WI38 (cell line): ENCODE data around the gene SLC25A38.
"Not testable (repeated sequence)": the region's sequence is repeated elsewhere in the genome, so short reads cannot be mapped to it uniquely, and the experiment has no call there.

Experiments
- H3K4me3 ChIP-seq: 2 replicates; pipeline ENCODE4 v1.5.1; 2011; ENCODE audit warnings: low read depth, mild to moderate bottlenecking, control low read depth, low read length
- TF ChIP-seq, protein P1 (sequence below): IDR thresholded peaks from 2 replicates; pipeline ENCODE4 v1.5.1; 2012; ENCODE audit warnings: low read depth, mild to moderate bottlenecking, control low read depth, low read length

The SLC25A38 gene

GRCh38 chr3:39358333-39358732 lies 24.8 kb upstream of the SLC25A38 start:
- TF ChIP-seq, protein P1, sequence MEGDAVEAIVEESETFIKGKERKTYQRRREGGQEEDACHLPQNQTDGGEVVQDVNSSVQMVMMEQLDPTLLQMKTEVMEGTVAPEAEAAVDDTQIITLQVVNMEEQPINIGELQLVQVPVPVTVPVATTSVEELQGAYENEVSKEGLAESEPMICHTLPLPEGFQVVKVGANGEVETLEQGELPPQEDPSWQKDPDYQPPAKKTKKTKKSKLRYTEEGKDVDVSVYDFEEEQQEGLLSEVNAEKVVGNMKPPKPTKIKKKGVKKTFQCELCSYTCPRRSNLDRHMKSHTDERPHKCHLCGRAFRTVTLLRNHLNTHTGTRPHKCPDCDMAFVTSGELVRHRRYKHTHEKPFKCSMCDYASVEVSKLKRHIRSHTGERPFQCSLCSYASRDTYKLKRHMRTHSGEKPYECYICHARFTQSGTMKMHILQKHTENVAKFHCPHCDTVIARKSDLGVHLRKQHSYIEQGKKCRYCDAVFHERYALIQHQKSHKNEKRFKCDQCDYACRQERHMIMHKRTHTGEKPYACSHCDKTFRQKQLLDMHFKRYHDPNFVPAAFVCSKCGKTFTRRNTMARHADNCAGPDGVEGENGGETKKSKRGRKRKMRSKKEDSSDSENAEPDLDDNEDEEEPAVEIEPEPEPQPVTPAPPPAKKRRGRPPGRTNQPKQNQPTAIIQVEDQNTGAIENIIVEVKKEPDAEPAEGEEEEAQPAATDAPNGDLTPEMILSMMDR, result no peak
- H3K4me3 ChIP-seq, result no peak overlapping the region

DNA sequence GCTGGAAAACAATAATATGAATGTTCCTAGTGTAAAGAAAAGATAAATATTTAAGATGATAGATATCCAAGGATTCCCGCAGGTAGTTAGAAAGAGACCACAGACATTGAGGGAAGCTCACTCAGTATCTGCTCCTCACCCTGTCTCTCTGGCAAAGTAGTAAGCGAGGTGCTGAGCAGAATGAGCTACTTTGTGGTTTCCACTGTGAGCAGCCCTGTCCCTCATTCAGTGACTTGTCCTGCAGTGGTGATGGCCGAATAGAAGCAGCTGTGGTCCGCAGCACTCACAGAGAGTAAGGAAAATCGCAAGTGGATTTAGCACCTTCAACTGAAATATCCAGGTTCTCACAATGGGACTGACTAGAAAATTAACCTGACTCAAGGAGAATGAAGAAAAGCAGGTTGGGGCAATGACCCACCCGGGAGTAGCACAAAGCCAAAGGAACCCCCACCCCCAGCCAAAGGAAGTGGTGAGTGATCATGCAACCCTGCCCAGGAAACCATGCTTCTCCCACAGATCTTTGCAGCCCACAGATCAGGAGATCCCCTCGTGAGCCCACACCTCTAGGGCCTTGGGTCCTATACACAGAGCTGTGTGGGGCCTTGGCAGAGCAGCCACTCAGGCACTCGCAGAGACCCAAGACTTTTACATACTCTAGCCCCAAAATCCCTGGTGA lies 21.8 kb upstream of the SLC25A38 start:
- TF ChIP-seq, protein P1, result no peak
- no peak overlapping the region for H3K4me3 ChIP-seq

DNA sequence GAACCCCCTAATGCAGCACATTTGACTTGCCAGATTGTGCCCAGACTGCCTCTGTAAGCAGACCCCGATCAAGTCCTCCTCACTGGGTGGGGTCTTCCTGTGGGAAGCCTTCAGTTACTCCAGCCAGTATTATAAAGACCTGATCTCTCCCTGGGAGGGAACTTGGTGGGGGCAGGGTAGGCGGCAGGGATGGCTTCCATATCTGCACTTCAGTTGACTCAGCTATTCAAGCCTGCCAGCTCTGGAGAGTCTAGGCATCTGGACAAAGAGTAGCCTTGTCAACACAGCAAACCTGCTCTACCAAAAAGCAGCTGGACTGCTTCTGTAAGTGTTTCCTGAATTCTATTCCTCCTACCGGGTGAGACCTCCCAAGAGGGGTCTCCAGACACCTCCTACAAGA lies 21.0 kb upstream of the SLC25A38 start:
- no peak overlapping the region for H3K4me3 ChIP-seq
- TF ChIP-seq, protein P1, result no peak

DNA sequence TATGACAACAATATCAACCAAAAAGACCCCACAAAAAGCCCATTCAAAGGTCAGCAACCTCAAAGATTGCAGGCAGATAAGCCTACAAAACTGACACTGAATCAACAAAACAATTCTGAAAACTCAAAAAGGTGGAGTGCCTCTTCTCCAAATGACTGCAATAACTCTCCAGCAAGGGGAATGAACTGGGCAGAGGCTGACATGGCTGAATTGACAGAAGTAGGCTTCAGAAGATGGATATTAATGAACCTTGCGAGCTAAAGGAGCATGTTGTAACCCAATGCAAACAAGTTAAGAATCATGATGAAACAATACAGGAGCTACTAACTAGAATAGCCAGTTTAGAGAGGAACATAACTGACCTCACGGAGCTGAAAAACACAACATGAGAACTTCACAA lies 20.4 kb upstream of the SLC25A38 start:
- TF ChIP-seq, protein P1, result no peak
- H3K4me3 ChIP-seq, result no peak overlapping the region

DNA sequence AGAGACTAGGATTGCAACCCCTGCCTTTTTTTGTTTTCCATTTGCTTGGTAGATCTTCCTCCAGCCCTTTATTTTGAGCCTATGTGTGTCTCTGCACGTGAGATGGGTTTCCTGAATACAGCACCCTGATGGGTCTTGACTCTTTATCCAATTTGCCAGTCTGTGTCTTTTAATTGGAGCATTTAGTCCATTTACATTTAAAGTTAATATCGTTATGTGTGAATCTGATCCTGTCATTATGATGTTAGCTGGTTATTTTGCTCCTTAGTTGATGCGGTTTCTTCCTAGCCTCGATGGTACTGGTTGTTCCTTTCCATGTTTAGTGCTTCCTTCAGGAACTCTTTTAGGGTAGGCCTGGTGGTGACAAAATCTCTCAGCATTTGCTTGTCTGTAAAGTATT lies 12.7 kb upstream of the SLC25A38 start:
- H3K4me3 ChIP-seq, result not testable (repeated sequence)

- TF ChIP-seq, protein P1, result no peak
- no peak overlapping the region for H3K4me3 ChIP-seq
Observed at GRCh38 chr3:39372833-39373232, 10.3 kb upstream of the SLC25A38 start.

GRCh38 chr3:39376959-39377634 lies 6.1 kb upstream of the SLC25A38 start:
- H3K4me3 ChIP-seq, result no peak overlapping the region
- TF ChIP-seq, protein P1, result no peak
